Fibroblast of mammary gland (primary cell): ENCODE results near the gene HOXA1.

Experiments used
- DNase-seq: peaks from one replicate; pipeline ENCODE4 v3.0.0-alpha.2; 2010; ENCODE audit warnings: low read depth
- H3K4me3 ChIP-seq: 2 replicates; pipeline ENCODE4 v1.5.1; 2011; ENCODE audit warnings: low read depth, mild to moderate bottlenecking, low read length, moderate library complexity; ENCODE audit not compliant: control insufficient read depth
- TF ChIP-seq, protein P1 (sequence below): conservative IDR thresholded peaks from 2 replicates; pipeline ENCODE4 v1.5.1; 2011; ENCODE audit warnings: low read depth, low read length, inconsistent platforms; ENCODE audit not compliant: control insufficient read depth, insufficient read depth

Gene HOXA1

DNA sequence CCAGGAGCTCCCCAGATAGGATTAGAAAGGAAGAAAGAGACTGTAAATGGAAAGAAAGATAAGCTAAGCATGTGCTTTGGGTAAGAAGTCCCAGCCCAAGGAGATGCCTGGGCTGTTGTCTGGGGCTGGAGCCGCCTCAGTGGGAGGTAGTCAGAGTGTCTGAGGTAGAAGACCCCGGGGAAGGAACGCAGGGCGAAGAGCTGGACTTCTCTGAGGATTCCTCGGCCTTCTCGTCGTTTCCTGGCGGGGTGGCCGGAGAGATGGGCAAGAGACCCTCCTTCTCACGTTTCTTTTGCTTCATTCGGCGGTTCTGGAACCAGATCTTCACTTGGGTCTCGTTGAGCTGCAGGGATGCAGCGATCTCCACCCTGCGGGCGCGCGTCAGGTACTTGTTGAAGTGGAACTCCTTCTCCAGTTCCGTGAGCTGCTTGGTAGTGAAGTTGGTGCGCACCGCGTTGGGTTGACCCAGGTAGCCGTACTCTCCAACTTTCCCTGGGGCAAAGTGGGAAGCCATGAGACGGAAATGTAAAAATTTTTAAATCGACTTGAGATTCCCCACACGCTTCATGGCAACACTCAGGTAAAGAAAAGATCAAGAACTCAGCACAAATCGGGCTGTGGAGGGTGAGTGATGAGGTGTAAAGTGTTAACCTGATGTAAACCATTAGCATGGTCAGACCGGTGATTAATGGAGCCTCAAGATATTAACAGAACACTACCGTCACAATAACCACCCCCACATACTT, 1.3 kb downstream of the HOXA1 start:
- TF ChIP-seq, protein P1, sequence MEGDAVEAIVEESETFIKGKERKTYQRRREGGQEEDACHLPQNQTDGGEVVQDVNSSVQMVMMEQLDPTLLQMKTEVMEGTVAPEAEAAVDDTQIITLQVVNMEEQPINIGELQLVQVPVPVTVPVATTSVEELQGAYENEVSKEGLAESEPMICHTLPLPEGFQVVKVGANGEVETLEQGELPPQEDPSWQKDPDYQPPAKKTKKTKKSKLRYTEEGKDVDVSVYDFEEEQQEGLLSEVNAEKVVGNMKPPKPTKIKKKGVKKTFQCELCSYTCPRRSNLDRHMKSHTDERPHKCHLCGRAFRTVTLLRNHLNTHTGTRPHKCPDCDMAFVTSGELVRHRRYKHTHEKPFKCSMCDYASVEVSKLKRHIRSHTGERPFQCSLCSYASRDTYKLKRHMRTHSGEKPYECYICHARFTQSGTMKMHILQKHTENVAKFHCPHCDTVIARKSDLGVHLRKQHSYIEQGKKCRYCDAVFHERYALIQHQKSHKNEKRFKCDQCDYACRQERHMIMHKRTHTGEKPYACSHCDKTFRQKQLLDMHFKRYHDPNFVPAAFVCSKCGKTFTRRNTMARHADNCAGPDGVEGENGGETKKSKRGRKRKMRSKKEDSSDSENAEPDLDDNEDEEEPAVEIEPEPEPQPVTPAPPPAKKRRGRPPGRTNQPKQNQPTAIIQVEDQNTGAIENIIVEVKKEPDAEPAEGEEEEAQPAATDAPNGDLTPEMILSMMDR, result no peak
- H3K4me3 ChIP-seq, result no peak overlapping the region
- DNase-seq, result no peak

DNA sequence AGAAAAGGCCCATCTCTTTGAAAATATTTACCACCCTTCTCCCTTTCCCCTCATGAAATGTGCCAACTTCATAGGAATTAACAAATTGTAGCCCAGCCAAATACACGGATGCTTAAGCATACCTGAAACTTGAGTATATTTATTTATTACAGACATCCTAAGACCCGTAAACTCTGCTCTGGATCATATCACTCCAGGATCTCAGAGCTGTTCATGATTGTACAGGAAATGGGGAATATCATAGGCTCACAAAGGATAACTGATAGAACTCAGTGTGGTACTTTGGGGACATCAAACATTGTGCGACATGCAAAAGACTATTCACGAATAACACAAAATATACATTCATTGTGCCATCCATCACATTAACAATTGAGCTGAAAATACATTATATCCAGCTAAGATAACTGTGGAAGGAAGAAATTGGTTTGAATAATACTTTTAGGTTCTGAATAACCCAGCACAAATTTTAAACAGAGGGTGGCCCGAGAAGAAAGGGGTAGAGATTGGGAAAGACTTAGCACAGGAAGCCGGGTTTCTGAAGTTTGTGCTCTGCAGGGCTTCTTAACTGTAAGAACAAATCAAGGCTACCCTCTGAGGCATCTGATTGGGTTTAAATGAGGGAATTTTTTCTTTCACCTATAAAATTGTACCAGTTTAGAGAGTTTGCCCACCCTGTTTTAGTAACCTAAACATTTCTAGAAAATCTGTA, 2.5 kb downstream of the HOXA1 start:
- TF ChIP-seq, protein P1, result no peak
- no peak for DNase-seq
- no peak overlapping the region for H3K4me3 ChIP-seq

DNA sequence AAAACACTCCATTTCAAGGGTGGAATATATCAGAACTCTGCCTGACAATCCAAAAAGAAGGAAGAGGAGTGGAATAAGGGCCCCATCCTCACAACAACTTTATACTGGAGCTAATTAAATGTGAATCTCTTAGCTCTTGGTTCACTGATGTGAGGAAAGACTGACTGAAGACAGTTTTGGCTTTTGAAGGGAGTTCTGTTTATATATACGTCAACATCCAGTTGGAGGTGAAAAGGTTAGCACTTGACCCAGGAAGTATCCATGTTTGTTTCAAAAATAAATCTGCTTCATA, 3.0 kb downstream of the HOXA1 start:
- no peak for DNase-seq
- TF ChIP-seq, protein P1, result no peak
- H3K4me3 ChIP-seq, result no peak overlapping the region

DNA sequence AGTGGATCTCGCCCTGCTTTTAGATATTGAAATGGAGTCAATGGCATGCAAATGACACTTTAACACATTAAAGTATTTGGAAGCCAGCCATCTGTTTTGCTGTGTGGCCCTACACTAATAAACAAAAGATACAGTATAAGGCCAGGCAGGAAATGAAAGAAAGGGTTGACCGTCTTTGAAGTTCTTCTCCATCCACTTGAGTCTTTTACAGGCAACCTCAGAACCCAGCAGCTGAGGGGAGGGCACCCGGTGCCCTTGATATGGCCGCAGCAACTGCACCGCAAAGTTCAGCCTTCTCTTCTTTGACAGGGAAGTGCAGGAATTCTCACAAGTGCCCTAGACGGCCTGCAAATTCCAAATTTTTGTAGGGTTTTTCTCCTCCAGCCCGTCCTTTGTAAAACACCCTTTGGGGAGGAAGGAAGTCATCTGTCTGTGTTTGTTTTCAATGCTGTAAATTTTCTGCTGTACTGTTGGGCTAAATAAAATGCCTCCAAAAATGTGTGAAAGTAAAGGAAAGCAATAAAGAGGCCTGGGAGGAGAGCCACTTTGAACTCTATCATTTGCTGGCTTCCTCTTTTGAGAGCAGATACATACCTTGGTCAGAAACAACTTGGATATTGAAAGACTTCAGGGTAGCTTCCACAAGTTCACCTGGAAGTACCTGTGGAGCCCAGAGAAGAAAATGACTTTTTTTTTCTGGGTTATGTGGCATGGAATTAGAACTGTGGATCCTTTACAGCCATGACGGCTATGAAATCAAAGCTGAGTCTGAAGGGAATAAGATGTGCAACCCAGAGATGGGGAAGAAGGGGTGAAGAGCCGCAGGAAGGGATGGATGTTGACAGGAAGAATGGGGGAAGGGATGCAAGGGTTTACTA, 3.6 kb downstream of the HOXA1 start:
- TF ChIP-seq, protein P1, result no peak
- DNase-seq, result no peak
- H3K4me3 ChIP-seq, result no peak overlapping the region

DNA sequence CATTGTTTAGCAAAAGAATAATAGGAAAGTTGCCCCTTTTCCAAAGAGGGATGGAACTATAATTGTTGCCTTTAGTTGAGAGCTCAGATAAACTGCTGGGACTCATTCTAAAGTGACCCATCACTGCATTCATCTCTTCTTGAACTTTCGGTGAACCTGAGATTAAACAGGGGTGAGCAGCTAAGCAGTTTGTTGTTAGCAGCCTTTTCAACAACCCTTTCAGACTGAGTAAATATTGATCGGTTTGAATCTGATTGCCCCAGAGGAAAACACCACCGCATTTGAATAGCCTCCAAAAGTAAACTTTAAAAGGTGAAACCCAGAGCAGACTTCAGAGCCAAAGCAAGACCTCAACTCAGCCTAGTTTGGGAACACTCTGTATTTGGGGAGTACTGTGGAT, 4.7 kb downstream of the HOXA1 start:
- DNase-seq, result no peak
- TF ChIP-seq, protein P1, result no peak
- H3K4me3 ChIP-seq, result no peak overlapping the region

DNA sequence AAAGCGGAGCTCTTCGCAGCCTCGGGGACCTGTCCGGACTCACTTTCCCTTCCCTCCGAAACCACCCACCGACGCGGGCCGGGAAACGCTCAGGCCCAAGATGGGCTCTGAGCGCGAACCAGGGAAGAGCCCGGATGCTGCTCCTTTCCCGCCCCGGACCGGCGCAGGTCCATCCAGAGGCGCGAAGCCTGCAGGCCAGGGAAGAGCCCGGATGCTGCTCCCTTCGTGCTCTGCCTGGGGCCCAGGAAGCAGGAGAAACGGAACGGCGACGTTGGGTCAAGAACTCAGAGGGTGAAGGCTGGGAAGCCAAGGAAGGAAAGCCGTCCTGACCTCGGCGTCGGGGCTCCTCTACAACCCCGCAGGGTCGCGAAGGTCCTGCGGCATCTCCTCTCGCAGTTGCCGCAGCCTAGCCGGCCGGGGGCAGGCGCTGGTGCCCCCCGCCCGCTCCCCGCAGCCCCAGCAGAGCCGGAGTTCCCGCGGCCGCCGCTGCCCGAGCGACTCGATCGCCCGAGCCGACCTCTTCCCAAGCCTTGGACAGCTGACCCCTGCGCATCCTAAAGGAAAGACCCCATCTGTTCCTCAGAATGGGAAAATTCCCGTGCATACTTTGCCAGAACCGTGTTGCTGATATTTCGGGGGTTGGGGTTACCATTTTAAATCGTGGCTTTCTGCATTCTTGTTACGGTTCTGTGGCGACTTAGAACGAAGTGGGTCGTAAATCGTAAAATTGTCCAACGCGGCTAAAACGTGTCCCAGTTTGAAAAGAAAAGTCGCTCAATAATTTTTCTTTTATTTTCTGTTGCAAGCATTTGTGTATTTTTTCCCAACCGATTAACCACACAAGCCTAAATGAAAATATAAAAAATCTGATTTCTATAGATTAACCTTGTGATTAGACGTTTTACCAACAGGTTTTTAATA, 7.5 kb downstream of the HOXA1 start:
- DNase-seq, result no peak
- TF ChIP-seq, protein P1, result no peak
- no peak overlapping the region for H3K4me3 ChIP-seq
